GM12864 (cell line): ENCODE data around the gene TEX101.

ENCODE experiments used
- DNase-seq: peaks from one replicate; pipeline ENCODE4 v3.0.0-alpha.2; 2011; ENCODE audit warnings: low read depth
- H3K4me3 ChIP-seq: 2 replicates; pipeline ENCODE4 v1.5.1; 2011; ENCODE audit warnings: mild to moderate bottlenecking, low read depth, low read length, control low read depth
- CTCF ChIP-seq: IDR thresholded peaks from 2 replicates; pipeline ENCODE4 v1.5.1; 2011; ENCODE audit warnings: low read depth, mild to moderate bottlenecking, moderate library complexity, low read length, control low read depth, inconsistent platforms; ENCODE audit errors: missing control alignments

Gene TEX101

GRCh38 chr19:43444531-43445287 is 30.0 kb downstream of the TEX101 start:
- no peak for TF ChIP-seq CTCF
- DNase-seq = no peak
- no peak overlapping the region for H3K4me3 ChIP-seq

DNA sequence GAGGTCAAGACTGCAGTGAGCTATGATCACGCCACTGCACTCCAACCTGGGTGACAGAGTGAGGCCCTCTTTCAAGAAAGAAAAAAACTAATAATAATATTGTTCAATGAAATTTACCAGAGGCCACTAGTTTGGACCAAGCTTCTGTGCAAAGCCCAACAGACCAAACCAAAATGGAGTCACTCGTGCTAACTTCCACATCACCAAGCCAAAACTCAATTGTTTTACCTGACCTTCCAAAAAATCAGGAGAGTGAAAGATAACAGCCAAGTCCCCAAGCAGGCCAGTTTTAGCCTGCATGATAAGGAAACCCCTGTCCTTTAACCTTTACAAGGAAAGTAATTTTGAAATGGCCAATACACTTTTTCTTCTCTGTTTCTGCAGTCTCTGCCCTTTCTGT is 30.7 kb downstream of the TEX101 start:
- no peak for TF ChIP-seq CTCF
- H3K4me3 ChIP-seq = no peak overlapping the region
- DNase-seq = no peak

GRCh38 chr19:43446746-43447489 is 32.2 kb downstream of the TEX101 start:
- H3K4me3 ChIP-seq = no peak overlapping the region
- TF ChIP-seq CTCF = peak; percentile 92
- DNase-seq = peak; percentile 27

DNA sequence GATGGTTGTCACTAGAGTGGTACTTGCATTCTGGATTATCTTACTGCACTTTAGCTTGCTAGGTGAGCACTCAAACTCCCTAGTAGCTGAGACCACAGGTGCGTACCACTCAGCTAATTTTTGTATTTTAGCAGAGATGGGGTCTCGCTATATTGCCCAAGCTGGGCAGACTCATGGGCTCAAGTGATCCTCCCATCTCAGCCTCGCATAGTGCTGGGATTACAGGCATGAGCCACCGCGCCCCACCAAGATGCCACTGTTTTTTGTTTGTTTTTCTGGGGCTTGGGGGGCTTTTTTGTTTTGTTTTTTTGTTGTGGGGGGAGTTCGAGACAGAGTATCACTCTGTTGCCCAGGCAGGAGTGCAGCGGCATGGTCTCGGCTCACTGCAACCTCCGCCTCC is 33.0 kb downstream of the TEX101 start:
- no peak for DNase-seq
- TF ChIP-seq CTCF = no peak

GRCh38 chr19:43450545-43450997 is 35.9 kb downstream of the TEX101 start:
- no peak for TF ChIP-seq CTCF
- DNase-seq = no peak
- no peak overlapping the region for H3K4me3 ChIP-seq

More for the DNA sequence above, 33.0 kb downstream of the TEX101 start:
- no peak overlapping the region for H3K4me3 ChIP-seq

GRCh38 chr19:43452582-43452981 is 37.9 kb downstream of the TEX101 start:
- DNase-seq = no peak
- TF ChIP-seq CTCF = no peak

More at GRCh38 chr19:43452582-43452981, 37.9 kb downstream of the TEX101 start:
- no peak overlapping the region for H3K4me3 ChIP-seq
